Parathyroid adenoma (tissue), 2 donors: ENCODE measurements around the gene NDFIP2.

Experiments used
- H2AFZ ChIP-seq: fragments of 300-600 bp; sonication (generic); one replicate; pipeline ENCODE4 v1.7.0; 2017; ENCODE audit warnings: antibody characterized with exemption, mild to moderate bottlenecking
- H3K27ac ChIP-seq: fragments of 300-600 bp; sonication (generic); one replicate; pipeline ENCODE4 v1.7.0; 2017
- H3K27me3 ChIP-seq: fragments of 300-600 bp; sonication (generic); one replicate; pipeline ENCODE4 v1.7.0; 2017; ENCODE audit warnings: low read length; ENCODE audit not compliant: control insufficient read depth, insufficient read depth
- H3K36me3 ChIP-seq: fragments of 300-600 bp; sonication (generic); one replicate; pipeline ENCODE4 v1.7.0; 2017; ENCODE audit warnings: low read length; ENCODE audit not compliant: control insufficient read depth, insufficient read depth
- H3K4me1 ChIP-seq: fragments of 300-600 bp; sonication (generic); one replicate; pipeline ENCODE4 v1.7.0; 2017; ENCODE audit warnings: control low read depth
- H3K4me2 ChIP-seq: fragments of 300-600 bp; sonication (generic); one replicate; pipeline ENCODE4 v1.7.0; 2017; ENCODE audit warnings: low read length
- H3K4me3 ChIP-seq: fragments of 300-600 bp; sonication (generic); one replicate; pipeline ENCODE4 v1.7.0; 2017; ENCODE audit warnings: low read depth, low read length
- H3K79me2 ChIP-seq: fragments of 300-600 bp; sonication (generic); one replicate; pipeline ENCODE4 v1.7.0; 2017; ENCODE audit warnings: control low read depth
- H3K9ac ChIP-seq: fragments of 300-600 bp; sonication (generic); one replicate; pipeline ENCODE4 v1.7.0; 2017; ENCODE audit warnings: mild to moderate bottlenecking
- H3K9me3 ChIP-seq: fragments of 300-600 bp; sonication (generic); one replicate; pipeline ENCODE4 v1.7.0; 2017; ENCODE audit warnings: low read length; ENCODE audit not compliant: control insufficient read depth
- TF ChIP-seq, protein P1 (sequence below): fragments of 300-600 bp; sonication (generic); IDR thresholded peaks from one replicate; pipeline ENCODE4 v1.7.0; 2017; ENCODE audit warnings: antibody characterized with exemption, mild to moderate bottlenecking
- donor health status: primary hyperparathyroidism.

The NDFIP2 gene

GRCh38 chr13:79604752-79605151 is 123.8 kb downstream of the NDFIP2 start:
- Histone ChIP-seq H3K9ac (no peak overlapping the region), H3K4me3 (no peak overlapping the region), H3K4me2 (no peak overlapping the region), H3K79me2 (no peaks in the 10 kb centered on the region), H3K27me3 (no peaks in the 10 kb centered on the region), H2AFZ (no peak overlapping the region), H3K36me3 (no peaks in the 10 kb centered on the region), H3K9me3 (no peaks in the 10 kb centered on the region), H3K27ac (no peak overlapping the region), H3K4me1 (no peaks in the 10 kb centered on the region)
- TF ChIP-seq, protein P1, sequence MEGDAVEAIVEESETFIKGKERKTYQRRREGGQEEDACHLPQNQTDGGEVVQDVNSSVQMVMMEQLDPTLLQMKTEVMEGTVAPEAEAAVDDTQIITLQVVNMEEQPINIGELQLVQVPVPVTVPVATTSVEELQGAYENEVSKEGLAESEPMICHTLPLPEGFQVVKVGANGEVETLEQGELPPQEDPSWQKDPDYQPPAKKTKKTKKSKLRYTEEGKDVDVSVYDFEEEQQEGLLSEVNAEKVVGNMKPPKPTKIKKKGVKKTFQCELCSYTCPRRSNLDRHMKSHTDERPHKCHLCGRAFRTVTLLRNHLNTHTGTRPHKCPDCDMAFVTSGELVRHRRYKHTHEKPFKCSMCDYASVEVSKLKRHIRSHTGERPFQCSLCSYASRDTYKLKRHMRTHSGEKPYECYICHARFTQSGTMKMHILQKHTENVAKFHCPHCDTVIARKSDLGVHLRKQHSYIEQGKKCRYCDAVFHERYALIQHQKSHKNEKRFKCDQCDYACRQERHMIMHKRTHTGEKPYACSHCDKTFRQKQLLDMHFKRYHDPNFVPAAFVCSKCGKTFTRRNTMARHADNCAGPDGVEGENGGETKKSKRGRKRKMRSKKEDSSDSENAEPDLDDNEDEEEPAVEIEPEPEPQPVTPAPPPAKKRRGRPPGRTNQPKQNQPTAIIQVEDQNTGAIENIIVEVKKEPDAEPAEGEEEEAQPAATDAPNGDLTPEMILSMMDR, result no peak
